ENCODE measurements around the gene P4HA2. TPM values are rescaled to one million over a fixed set of nuclear protein-coding genes. Genes with fewer than 3 reads are reported as not detected.

The P4HA2 gene
- total and polyA plus RNA-seq, 2 of the 13 experiments (the other 11 are each of a cell fraction or from before 2014, with no cell fraction given): 37.7 to 126 TPM

- H3K9ac ChIP-seq (ENCODE audit: insufficient read depth, low read depth, low read length): no peak overlapping the region
- peak overlapping the region in 1 of 3 experiments; percentile 81; a peak in 1 of 6 replicates for H3K4me3 ChIP-seq (replicated peaks in 1 of 3; ENCODE audit: insufficient read depth in 1 of 3, low read depth in 2 of 3, low read length in 3 of 3)
- H3K79me2 ChIP-seq (ENCODE audit: insufficient read depth, low read length): no peaks in the 10 kb centered on the region
- ATAC-seq (peak; percentile 8), FAIRE-seq (no peak), DNase-seq (ENCODE audit: low spot score) (no peak)
- H3K4me2 ChIP-seq (ENCODE audit: low read depth, low read length): peak overlapping the region; percentile 86; the same call in 1 of the 2 replicates
- WGBS (ENCODE audit: low lambda C conversion rate): 74% methylated on average over 7 of the region's 24 CpGs
- BruUV-seq (replicated peaks): no TSS peak
- CTCF ChIA-PET (ENCODE audit: low intra/inter-chr PET ratio, low total read pairs): no interaction called here
- H3K4me1 ChIP-seq (ENCODE audit: insufficient read depth, low read length): peaks cover 14% of the 10 kb centered on the region
- no peaks in the 10 kb centered on the region for H3K9me3 ChIP-seq (ENCODE audit: low read length)
- POLR2A ChIA-PET: interaction anchor here (0.5 kb wide), 1 partner anchor 11 kb away, joined by 4 read pairs; no protein-coding TSS in a partner anchor
- no peak overlapping the region for H2AFZ ChIP-seq (ENCODE audit: low read length)
- no peaks in the 10 kb centered on the region for H3K36me3 ChIP-seq (replicated peaks in 1 of 2; ENCODE audit: control insufficient read depth in 1 of 2, insufficient read depth in 2 of 2, low read length in 2 of 2)
- no peak overlapping the region for H3K27ac ChIP-seq (ENCODE audit: extremely low read length, insufficient read depth, low read length)
- in situ Hi-C loops (cut with HindIII; ENCODE audit: extremely low pct_ligation_motif_present, low pct_unique_long_range_greater_than_20kb) (no loop called here), intact Hi-C loops (cut with micrococcal nuclease; ENCODE audit: unreplicated experiment) (no loop called here)
- H4K20me1 ChIP-seq (ENCODE audit: insufficient read depth, low read length): no peaks in the 10 kb centered on the region
- peaks cover 12 to 34% of the 10 kb centered on the region in 2 experiments for H3K27me3 ChIP-seq (ENCODE audit: control insufficient read depth in 1 of 2, insufficient read depth in 2 of 2, low read length in 2 of 2)
- no peak for TF ChIP-seq PPARG (CRISPR knock-in tag; conservative IDR thresholded peaks at IDR 0.05)
- no peak for TF ChIP-seq ZNF75D (CRISPR knock-in tag; IDR thresholded peaks at IDR 0.05; ENCODE audit: borderline replicate concordance)
- no peak for TF ChIP-seq MLLT10 (CRISPR knock-in tag; IDR thresholded peaks at IDR 0.05)
- peak; percentile 74; the same call in 1 of the 2 replicates for TF ChIP-seq ZBTB38 (CRISPR knock-in tag; IDR thresholded peaks at IDR 0.05)
- TF ChIP-seq ZBTB33 (CRISPR knock-in tag; IDR thresholded peaks at IDR 0.05): peak; percentile 98
- no peak for TF ChIP-seq ATF5 (CRISPR knock-in tag; IDR thresholded peaks at IDR 0.05; ENCODE audit: low read depth)
- TF ChIP-seq PLSCR1 (CRISPR knock-in tag; IDR thresholded peaks at IDR 0.05; ENCODE audit: borderline replicate concordance): no peak
- TF ChIP-seq ZNF20 (CRISPR knock-in tag; IDR thresholded peaks at IDR 0.05): no peak
- no peak for TF ChIP-seq ZBTB37 (CRISPR knock-in tag; IDR thresholded peaks at IDR 0.05)
- TF ChIP-seq ZNF768 (CRISPR knock-in tag; IDR thresholded peaks at IDR 0.05): peak; percentile 55; the same call in 1 of the 2 replicates
- TF ChIP-seq LRRFIP1 (CRISPR knock-in tag; conservative IDR thresholded peaks at IDR 0.05): no peak
- TF ChIP-seq RXRB (CRISPR knock-in tag; IDR thresholded peaks at IDR 0.05; ENCODE audit: borderline replicate concordance): no peak
- no peak for TF ChIP-seq PTBP1 (IDR thresholded peaks at IDR 0.05; ENCODE audit: low read depth, low read length, poor library complexity, severe bottlenecking)
- no peak for TF ChIP-seq ZNF343 (CRISPR knock-in tag; IDR thresholded peaks at IDR 0.05)
- no peak for TF ChIP-seq CEBPB (IDR thresholded peaks at IDR 0.05; ENCODE audit: borderline replicate concordance, low read depth, low read length)
- TF ChIP-seq ZNF816 (CRISPR knock-in tag; IDR thresholded peaks at IDR 0.05; ENCODE audit: borderline replicate concordance): no peak
Observed at GRCh38 chr5:132259069-132259851, 31.6 kb upstream of the P4HA2 start.
